COLO668 (cell line): Measurements from ENCODE around the gene FLT1.

Experiments
- DNase-seq: peaks from one replicate; lab custom pipeline; 2025; ENCODE audit not compliant: unreplicated experiment; lab: John Stamatoyannopoulos, UW

Gene FLT1

GRCh38 chr13:28494778-28495537 lies at the start of gene FLT1:
TSS of gene FLT1 (minus strand) at chr13:28495128. CDS start at chr13:28494843, 285 bp downstream.
- DNase-seq: peak; percentile 81

- DNase-seq: no peak
These were observed 49.1 kb upstream of the FLT1 start for GRCh38 chr13:28544026-28544425.

- no peak for DNase-seq
These were observed 47.9 kb upstream of the FLT1 start for GRCh38 chr13:28542804-28543203.

- no peak for DNase-seq
These were observed 47.0 kb upstream of the FLT1 start for GRCh38 chr13:28541966-28542365.

- no peak for DNase-seq
These were observed 45.7 kb upstream of the FLT1 start for GRCh38 chr13:28540612-28541011.

- no peak for DNase-seq
These were observed 44.8 kb upstream of the FLT1 start for GRCh38 chr13:28539625-28540286.

GRCh38 chr13:28538932-28539331 lies 44.0 kb upstream of the FLT1 start:
- no peak for DNase-seq

- DNase-seq: no peak
These were observed 42.2 kb upstream of the FLT1 start for GRCh38 chr13:28537171-28537570.

- DNase-seq: no peak
These were observed 41.4 kb upstream of the FLT1 start for GRCh38 chr13:28536371-28536770.

- no peak for DNase-seq
These were observed 40.8 kb upstream of the FLT1 start for GRCh38 chr13:28535734-28536133.

GRCh38 chr13:28534801-28535200 lies 39.9 kb upstream of the FLT1 start:
- DNase-seq: no peak

- DNase-seq: no peak
These were observed 39.3 kb upstream of the FLT1 start for GRCh38 chr13:28534210-28534609.

- DNase-seq: no peak
These were observed 38.7 kb upstream of the FLT1 start for GRCh38 chr13:28533441-28534166.

GRCh38 chr13:28533125-28533436 lies 38.2 kb upstream of the FLT1 start:
- DNase-seq: no peak

- DNase-seq: peak; percentile 63
These were observed 37.6 kb upstream of the FLT1 start for GRCh38 chr13:28532388-28533124.

- DNase-seq: peak; percentile 63
These were observed 37.0 kb upstream of the FLT1 start for GRCh38 chr13:28531845-28532387.

- DNase-seq: peak; percentile 84
These were observed 36.3 kb upstream of the FLT1 start for GRCh38 chr13:28531077-28531844.

- DNase-seq: no peak
These were observed 35.8 kb upstream of the FLT1 start for GRCh38 chr13:28530729-28531076.

GRCh38 chr13:28529836-28530235 lies 34.9 kb upstream of the FLT1 start:
- no peak for DNase-seq

- DNase-seq: peak; percentile 37
These were observed 33.9 kb upstream of the FLT1 start for GRCh38 chr13:28528848-28529247.
